Colonic mucosa (tissue), 4 donors: ENCODE measurements around the gene CCDC87. TPM values are rescaled to one million over a fixed set of nuclear protein-coding genes. Genes with fewer than 3 reads are reported as not detected.
"Not testable (repeated sequence)": the region's sequence is repeated elsewhere in the genome, so short reads cannot be mapped to it uniquely, and the experiment has no call there.

Experiments
- DNase-seq: peaks from one replicate; pipeline ENCODE4 v3.0.0-alpha.2; 2020
- H3K27ac ChIP-seq: fragments of 200-600 bp; one replicate; pipeline ENCODE4 v1.8.0; 2021
- H3K27me3 ChIP-seq: fragments of 200-600 bp; one replicate; pipeline ENCODE4 v1.8.0; 2021
- H3K36me3 ChIP-seq: fragments of 200-600 bp; one replicate; pipeline ENCODE4 v1.8.0; 2021
- H3K4me1 ChIP-seq: fragments of 200-600 bp; one replicate; pipeline ENCODE4 v1.8.0; 2021; ENCODE audit warnings: mild to moderate bottlenecking
- H3K4me3 ChIP-seq: fragments of 200-600 bp; one replicate; pipeline ENCODE4 v1.8.0; 2021
- H3K9ac ChIP-seq, 2 donors: one replicate each; pipeline ENCODE4 v1.7.0; 2013; ENCODE audit warnings: control low read depth in 2 of 2, low read depth in 2 of 2, low read length in 2 of 2
- H3K9me3 ChIP-seq: fragments of 200-600 bp; one replicate; pipeline ENCODE4 v1.8.0; 2021
- intact Hi-C: fragments of 100-400 bp; cut with DNase I; formaldehyde crosslinking; loops from one replicate; pipeline ENCODE4 v1.14.1; 2022
- total RNA-seq, 2 donors: library from RNA; stranded (reverse); fragmentation: NEBNext Ultra II Directional in 1 of 2; extraction: Animal tissue kit (Norgen Biotek cat#: 25700) in 1 of 2; gene quantifications; one replicate each; pipeline ENCODE4 v1.2.1, GENCODE V29; 2021
- TF ChIP-seq, protein P1 (sequence below): fragments of 200-600 bp; IDR thresholded peaks from one replicate; pipeline ENCODE4 v1.8.0; 2022; ENCODE audit warnings: antibody characterized with exemption, mild to moderate bottlenecking
- donor health status: healthy.
- donor health status: DM: no; HTN: no; CAD: no.
- donor health status: DM: no; HTN: no; CAD: no.

The CCDC87 gene, protein sequence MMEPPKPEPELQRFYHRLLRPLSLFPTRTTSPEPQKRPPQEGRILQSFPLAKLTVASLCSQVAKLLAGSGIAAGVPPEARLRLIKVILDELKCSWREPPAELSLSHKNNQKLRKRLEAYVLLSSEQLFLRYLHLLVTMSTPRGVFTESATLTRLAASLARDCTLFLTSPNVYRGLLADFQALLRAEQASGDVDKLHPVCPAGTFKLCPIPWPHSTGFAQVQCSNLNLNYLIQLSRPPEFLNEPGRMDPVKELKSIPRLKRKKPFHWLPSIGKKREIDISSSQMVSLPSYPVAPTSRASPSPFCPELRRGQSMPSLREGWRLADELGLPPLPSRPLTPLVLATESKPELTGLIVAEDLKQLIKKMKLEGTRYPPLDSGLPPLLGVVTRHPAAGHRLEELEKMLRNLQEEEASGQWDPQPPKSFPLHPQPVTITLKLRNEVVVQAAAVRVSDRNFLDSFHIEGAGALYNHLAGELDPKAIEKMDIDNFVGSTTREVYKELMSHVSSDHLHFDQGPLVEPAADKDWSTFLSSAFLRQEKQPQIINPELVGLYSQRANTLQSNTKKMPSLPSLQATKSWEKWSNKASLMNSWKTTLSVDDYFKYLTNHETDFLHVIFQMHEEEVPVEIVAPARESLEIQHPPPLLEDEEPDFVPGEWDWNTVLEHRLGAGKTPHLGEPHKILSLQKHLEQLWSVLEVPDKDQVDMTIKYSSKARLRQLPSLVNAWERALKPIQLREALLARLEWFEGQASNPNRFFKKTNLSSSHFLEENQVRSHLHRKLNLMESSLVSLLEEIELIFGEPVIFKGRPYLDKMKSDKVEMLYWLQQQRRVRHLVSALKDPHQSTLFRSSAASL
- under 1 TPM; 0.53 to 0.62 TPM for total RNA-seq

DNA sequence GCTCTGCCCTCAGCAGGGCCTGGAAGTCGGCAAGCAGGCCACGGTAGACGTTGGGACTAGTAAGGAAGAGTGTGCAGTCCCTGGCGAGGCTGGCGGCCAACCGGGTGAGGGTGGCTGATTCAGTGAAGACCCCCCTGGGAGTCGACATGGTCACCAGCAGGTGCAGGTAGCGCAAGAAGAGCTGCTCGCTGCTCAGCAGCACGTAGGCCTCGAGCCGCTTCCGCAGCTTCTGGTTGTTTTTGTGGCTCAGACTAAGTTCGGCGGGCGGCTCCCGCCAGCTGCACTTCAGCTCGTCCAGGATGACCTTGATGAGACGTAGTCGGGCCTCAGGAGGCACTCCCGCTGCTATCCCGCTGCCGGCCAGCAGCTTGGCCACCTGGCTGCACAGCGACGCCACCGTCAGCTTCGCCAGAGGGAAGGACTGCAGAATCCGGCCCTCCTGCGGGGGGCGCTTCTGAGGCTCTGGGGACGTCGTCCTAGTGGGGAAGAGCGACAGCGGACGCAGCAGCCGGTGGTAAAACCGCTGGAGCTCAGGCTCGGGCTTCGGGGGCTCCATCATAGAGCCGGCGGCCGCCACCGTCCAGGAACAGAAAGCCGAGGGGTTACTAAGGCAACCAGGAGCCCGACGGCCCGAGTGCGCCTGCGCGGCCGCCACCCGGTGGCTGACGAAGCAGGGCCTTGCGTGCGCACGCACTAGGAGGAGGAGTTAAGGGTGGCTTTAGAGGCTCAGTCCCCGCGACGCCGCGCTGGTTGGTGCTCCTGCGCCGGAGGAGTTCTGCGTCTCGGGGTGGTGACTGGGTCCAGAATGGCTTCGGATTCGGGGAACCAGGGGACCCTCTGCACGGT is at the start of gene CCDC87, which contains the start of gene CCS:
TSS of gene CCDC87 (minus strand) at position 607 of the 846 bp plus-strand sequence. CDS start at position 559, 48 bp downstream.
TSS of gene CCS (plus strand) at position 729 of the 846 bp plus-strand sequence. CDS start at position 806, 77 bp downstream.
- H3K9me3 ChIP-seq: no peaks in the 10 kb centered on the region
- no peaks in the 10 kb centered on the region for H3K27me3 ChIP-seq
- TF ChIP-seq, protein P1, sequence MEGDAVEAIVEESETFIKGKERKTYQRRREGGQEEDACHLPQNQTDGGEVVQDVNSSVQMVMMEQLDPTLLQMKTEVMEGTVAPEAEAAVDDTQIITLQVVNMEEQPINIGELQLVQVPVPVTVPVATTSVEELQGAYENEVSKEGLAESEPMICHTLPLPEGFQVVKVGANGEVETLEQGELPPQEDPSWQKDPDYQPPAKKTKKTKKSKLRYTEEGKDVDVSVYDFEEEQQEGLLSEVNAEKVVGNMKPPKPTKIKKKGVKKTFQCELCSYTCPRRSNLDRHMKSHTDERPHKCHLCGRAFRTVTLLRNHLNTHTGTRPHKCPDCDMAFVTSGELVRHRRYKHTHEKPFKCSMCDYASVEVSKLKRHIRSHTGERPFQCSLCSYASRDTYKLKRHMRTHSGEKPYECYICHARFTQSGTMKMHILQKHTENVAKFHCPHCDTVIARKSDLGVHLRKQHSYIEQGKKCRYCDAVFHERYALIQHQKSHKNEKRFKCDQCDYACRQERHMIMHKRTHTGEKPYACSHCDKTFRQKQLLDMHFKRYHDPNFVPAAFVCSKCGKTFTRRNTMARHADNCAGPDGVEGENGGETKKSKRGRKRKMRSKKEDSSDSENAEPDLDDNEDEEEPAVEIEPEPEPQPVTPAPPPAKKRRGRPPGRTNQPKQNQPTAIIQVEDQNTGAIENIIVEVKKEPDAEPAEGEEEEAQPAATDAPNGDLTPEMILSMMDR: peak; percentile 75
- peak within 1 kb of the TSS; percentile 85 to 97 for H3K9ac ChIP-seq
- intact Hi-C loops: loop anchor here (10.0 kb wide), 1 partner anchor 242 kb away; no protein-coding TSS in a partner anchor
- H3K4me1 ChIP-seq: peaks cover 5% of the 10 kb centered on the region
- DNase-seq: peak; percentile 99
- peak within 1 kb of the TSS; percentile 65 for H3K4me3 ChIP-seq
- peak within 1 kb of the TSS; percentile 81 for H3K27ac ChIP-seq
- no peaks in the 10 kb centered on the region for H3K36me3 ChIP-seq

DNA sequence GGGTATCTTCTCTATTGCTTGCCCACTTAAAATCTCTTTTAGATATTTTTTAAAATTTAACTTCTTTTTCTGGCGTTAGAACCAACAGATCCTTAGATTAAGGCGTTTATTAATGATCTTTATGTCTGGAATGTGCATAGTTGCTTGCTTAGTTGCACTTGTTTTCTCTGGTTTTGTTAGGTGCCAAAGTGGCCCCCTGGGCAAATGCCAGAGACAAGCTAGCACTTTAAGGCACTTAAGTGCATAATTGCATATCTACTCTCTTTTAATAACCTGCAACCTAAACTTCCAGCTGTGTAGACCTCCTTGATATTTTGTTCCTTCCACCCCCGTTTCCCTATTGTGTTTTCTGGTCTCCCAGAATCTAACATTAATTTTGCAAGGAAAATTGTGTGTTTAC is 49.0 kb upstream of the CCDC87 start:
- intact Hi-C loops: no loop called here
- Histone ChIP-seq H3K4me3 (no peak overlapping the region), H3K27ac (no peak overlapping the region), H3K9ac (no peak overlapping the region), H3K9me3 (no peaks in the 10 kb centered on the region), H3K27me3 (no peaks in the 10 kb centered on the region), H3K4me1 (peaks cover 23% of the 10 kb centered on the region), H3K36me3 (peaks cover 9% of the 10 kb centered on the region)
- TF ChIP-seq, protein P1: no peak
- no peak for DNase-seq

DNA sequence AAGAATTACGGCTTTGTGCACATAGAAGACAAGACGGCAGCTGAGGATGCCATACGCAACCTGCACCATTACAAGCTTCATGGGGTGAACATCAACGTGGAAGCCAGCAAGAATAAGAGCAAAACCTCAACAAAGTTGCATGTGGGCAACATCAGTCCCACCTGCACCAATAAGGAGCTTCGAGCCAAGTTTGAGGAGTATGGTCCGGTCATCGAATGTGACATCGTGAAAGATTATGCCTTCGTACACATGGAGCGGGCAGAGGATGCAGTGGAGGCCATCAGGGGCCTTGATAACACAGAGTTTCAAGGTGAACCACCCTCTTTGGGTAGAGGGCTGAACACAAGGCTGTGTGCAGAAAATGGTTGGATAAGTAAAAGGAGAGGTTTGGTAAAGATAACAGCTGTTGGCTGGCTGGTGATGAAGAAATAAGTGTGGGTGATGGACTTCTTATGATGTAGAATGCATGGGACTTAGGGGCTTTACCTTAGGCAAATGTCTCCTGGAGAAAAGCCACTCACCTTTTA is 47.0 kb upstream of the CCDC87 start:
- H3K9me3 ChIP-seq, DNase-seq, H3K9ac ChIP-seq, H3K27me3 ChIP-seq, H3K27ac ChIP-seq, H3K36me3 ChIP-seq, intact Hi-C loops: not testable (repeated sequence)
- Histone ChIP-seq H3K4me1 (peaks cover 23% of the 10 kb centered on the region), H3K4me3 (peak overlapping the region; percentile 82)

DNA sequence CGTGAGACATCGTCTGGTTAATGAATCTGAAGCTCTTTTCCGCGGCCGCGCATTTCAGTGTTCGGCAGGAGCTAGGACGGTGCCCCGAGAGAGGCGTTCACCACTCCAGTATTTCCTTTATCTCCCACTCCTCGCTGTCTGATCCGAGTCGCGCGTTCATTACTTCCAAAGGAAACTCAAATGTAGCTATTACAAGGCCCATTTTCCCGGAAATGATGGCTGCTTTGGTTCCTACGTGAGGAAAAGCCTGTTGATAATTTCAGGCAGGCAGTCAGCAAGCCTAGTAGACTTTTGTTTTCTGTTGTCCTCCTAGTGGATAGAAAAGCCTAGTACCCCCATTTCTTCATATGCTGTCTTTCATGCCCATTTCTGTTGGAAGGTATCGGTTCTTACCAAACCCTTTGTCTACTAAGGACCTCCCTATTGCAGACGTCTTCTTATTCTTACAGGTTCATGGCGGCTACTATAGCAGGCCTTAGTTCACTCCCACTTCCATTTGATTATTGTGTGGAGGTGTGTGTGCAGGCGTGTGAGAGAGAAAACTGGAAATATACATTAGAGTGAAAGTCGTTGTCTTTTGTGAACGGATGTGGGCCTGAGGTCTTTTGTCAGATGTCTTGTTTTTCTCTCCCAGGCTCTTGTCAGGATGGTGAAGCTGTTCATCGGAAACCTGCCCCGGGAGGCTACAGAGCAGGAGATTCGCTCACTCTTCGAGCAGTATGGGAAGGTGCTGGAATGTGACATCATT is 46.4 kb upstream of the CCDC87 start:
- no peak for DNase-seq
- H3K9ac ChIP-seq: peak overlapping the region; percentile 79 to 96
- intact Hi-C loops: no loop called here
- H3K9me3 ChIP-seq: no peaks in the 10 kb centered on the region
- peak overlapping the region; percentile 89 for H3K27ac ChIP-seq
- peaks cover 5% of the 10 kb centered on the region for H3K36me3 ChIP-seq
- TF ChIP-seq, protein P1: no peak
- peaks cover 23% of the 10 kb centered on the region for H3K4me1 ChIP-seq
- no peaks in the 10 kb centered on the region for H3K27me3 ChIP-seq
- peak overlapping the region; percentile 82 for H3K4me3 ChIP-seq
